22Rv1 (cell line): ENCODE measurements around the gene DHRS7.

Source experiments
- H3K27ac ChIP-seq: fragments of 450-650 bp; 2 replicates; pipeline ENCODE4 v1.5.1; 2017
- ZFX ChIP-seq: fragments of 450-650 bp; IDR thresholded peaks from 2 replicates; pipeline ENCODE4 v1.6.1; 2017; ENCODE audit warnings: antibody characterized with exemption, borderline replicate concordance
- TF ChIP-seq, protein P1 (sequence below): fragments of 450-650 bp; IDR thresholded peaks from 2 replicates; pipeline ENCODE4 v1.5.1; 2017; ENCODE audit warnings: mild to moderate bottlenecking

The DHRS7 gene

DNA sequence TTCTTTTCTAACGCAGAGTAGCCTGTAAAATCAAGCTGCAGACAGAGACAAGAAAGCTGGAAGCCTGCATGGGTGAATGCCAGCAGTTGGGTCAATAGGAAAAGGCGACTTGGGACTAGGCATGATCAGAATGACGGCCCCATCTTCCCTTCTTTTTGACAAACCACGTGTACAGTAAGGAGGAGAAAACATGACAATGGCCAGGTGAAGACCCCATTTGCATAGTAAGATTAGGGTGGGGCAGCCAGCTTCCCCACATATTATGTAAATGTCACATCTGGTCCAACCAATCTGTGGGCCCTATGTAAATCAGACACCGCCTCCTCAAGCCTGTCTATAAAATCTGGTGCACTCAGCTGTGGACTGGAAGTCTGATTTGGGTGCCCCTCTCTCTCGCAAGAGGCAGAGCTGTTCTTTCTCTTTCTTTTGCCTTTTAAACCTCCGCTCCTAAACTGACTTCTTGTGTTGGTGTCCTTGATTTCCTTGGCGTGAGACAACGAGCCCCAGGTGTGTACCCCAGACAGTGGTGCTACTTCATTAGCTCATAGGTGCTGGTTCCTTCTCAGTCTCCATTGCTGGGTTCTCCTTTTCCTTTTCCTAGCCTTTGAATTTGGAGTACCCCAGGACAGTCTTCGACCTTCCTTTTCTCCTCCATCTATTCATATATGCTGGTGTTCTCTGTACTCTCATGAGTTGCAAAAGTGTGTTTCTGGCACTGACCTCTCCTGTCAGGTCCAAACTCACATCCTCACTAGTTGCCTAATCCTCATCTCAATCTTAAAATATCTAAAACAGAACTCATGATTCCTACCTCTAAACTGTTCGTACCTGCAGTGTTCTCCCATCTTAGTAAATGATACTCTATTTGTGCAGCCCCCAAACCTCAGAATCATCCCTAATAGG lies 9.4 kb upstream of the DHRS7 start:
- H3K27ac ChIP-seq = no peak overlapping the region
- TF ChIP-seq ZFX = no peak
- TF ChIP-seq, protein P1, sequence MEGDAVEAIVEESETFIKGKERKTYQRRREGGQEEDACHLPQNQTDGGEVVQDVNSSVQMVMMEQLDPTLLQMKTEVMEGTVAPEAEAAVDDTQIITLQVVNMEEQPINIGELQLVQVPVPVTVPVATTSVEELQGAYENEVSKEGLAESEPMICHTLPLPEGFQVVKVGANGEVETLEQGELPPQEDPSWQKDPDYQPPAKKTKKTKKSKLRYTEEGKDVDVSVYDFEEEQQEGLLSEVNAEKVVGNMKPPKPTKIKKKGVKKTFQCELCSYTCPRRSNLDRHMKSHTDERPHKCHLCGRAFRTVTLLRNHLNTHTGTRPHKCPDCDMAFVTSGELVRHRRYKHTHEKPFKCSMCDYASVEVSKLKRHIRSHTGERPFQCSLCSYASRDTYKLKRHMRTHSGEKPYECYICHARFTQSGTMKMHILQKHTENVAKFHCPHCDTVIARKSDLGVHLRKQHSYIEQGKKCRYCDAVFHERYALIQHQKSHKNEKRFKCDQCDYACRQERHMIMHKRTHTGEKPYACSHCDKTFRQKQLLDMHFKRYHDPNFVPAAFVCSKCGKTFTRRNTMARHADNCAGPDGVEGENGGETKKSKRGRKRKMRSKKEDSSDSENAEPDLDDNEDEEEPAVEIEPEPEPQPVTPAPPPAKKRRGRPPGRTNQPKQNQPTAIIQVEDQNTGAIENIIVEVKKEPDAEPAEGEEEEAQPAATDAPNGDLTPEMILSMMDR = no peak

DNA sequence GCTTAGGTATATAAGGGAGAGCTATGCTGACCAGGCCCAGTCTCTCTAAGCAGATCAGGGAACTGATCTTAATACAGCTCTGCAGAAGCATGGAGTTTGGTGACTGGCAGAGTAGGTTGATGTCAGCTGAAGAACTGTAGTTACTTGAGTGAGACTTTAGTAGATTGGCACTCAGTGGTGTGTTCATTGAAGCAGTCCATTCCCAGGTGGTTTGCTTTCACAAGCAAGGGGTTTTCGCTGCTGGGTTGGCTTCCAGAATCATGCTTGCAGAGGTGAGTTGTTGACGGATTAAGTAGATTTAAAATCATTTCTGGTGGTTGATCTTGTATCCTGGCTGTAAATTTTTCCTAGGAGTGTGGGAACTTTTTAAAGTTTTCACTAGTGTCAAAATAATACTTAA lies 6.5 kb upstream of the DHRS7 start:
- TF ChIP-seq, protein P1 = no peak
- TF ChIP-seq ZFX = no peak
- H3K27ac ChIP-seq = no peak overlapping the region

DNA sequence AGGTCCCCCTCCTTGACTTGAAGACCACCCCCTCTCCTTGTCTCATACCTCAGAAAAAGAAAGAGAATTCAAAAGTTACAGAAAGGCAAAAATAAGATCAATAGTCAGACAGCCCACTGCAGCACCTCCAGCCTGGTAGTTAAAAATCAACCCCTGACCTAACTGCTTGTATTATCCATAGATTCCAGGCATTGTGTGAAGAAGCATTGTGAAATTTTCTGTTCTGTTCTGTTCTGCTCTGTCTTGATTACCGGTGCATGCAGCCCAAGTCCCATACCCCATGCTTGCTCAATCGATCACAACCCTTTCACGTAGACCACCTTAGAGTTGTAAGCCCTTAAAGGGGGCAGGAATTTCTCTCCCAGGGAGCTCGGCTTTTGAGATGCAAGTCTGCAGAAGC lies 5.8 kb upstream of the DHRS7 start:
- no peak for TF ChIP-seq ZFX
- TF ChIP-seq, protein P1 = no peak
- no peak overlapping the region for H3K27ac ChIP-seq

DNA sequence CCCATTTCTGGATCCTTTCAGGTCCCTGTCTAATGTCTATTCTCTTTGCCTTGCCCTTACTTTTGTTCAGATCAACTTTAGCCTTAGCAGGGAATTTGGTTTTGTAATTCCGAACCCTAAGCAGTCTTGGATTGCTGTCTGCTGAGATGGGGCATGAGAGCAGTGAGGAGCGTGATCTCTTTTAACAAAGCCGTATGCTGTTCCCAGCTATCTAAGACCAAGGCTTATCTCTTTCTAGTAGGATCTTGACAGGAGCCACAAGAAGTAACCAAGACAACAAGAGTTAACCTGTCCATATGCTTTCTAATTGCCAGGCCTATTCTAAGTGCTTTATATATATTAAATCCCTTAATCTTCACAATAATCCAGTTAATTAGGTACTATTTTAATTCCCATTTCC lies 4.5 kb upstream of the DHRS7 start:
- TF ChIP-seq, protein P1 = no peak
- no peak for TF ChIP-seq ZFX
- H3K27ac ChIP-seq = no peak overlapping the region

DNA sequence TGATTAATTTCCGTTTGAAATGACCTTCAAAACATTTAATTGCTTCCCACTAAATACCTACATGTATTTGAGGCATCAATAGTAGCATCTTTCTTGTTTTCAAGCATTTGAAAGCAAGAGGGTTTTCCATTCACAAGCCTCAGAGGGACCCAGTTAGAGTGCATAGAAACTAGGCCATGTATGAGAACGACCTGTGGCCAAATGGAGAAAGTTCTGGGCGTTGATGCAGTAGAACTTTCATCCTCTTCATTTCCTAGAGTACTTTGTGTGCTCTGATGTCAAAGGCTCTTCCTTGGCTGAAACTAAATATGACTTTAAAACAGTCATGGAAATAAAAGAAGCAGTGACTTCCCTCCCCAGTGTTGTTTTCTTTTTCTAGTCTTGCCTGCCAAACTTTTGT lies 944 bp upstream of the DHRS7 start:
- no peak for TF ChIP-seq ZFX
- TF ChIP-seq, protein P1 = no peak
- H3K27ac ChIP-seq = no peak overlapping the region; the same call in 1 of the 2 replicates

DNA sequence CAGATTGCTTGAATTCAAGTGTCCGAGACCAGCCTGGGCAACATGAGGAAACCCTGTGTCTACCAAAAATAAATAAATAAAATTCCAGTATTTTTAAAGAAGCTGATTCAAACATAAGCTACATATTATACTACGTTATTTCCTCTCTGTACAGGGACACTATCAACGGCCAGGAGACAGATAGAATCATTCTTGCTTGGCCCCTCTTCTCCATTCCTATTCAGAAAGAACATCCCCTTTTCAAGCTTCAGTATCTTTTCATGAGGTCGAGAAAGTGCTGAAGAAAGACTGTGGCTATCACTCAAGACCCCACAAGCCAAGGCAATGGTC lies 314 bp upstream of the DHRS7 start:
- TF ChIP-seq ZFX = no peak
- TF ChIP-seq, protein P1 = peak; percentile 38
- H3K27ac ChIP-seq = peak overlapping the region; percentile 91

DNA sequence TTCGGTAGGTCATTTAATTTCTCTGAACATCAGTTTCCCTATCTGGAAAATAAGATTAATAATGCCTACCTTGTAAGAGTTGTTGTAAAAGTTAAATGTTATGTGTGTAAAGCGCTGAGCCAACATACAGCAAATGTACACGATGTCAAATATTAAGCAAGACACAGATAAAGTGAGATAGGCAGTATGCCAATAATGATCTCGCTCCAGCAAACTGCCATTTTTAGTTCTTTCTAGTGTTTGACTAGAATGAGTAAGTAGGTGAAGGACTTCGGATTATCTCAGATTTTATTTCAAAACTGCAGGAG lies 840 bp downstream of the DHRS7 start:
- TF ChIP-seq, protein P1 = no peak
- TF ChIP-seq ZFX = no peak
- peak overlapping the region; percentile 91 for H3K27ac ChIP-seq
